IMR-90 (cell line): Measurements from ENCODE around the gene ARHGEF1.

ENCODE experiments used
- MAZ ChIP-seq: IDR thresholded peaks from 2 replicates; pipeline ENCODE4 v1.6.1; 2012; ENCODE audit warnings: low read depth, mild to moderate bottlenecking, low read length, improper control_type of control experiment, moderate library complexity, borderline replicate concordance
- MXI1 ChIP-seq: IDR thresholded peaks from 2 replicates; pipeline ENCODE4 v1.6.1; 2012; ENCODE audit warnings: low read depth, mild to moderate bottlenecking, low read length, moderate library complexity, borderline replicate concordance
- POLR2A ChIP-seq: IDR thresholded peaks from 2 replicates; pipeline ENCODE4 v1.6.1; 2012; ENCODE audit warnings: mild to moderate bottlenecking, low read depth, low read length
- RAD21 ChIP-seq: IDR thresholded peaks from 2 replicates; pipeline ENCODE4 v1.6.1; 2012; ENCODE audit warnings: low read length, improper control_type of control experiment
- SMC3 ChIP-seq: fragments of 150-350 bp; IDR thresholded peaks from 2 replicates; pipeline ENCODE4 v1.6.1; 2016; ENCODE audit warnings: low read depth, mild to moderate bottlenecking, antibody characterized with exemption, low read length, moderate library complexity
- TF ChIP-seq, protein P1 (sequence below): conservative IDR thresholded peaks from 2 replicates; pipeline ENCODE4 v1.5.1; 2012; ENCODE audit warnings: mild to moderate bottlenecking, low read depth, low read length, improper control_type of control experiment
- TF ChIP-seq, protein P2 (sequence below): fragments of 150-350 bp; IDR thresholded peaks from 2 replicates; pipeline ENCODE4 v1.6.1; 2017; ENCODE audit warnings: mild to moderate bottlenecking, antibody characterized with exemption, low read length, low read depth
- TF ChIP-seq, protein P3 (sequence below): fragments of 150-350 bp; IDR thresholded peaks from 2 replicates; pipeline ENCODE4 v1.6.1; 2016; ENCODE audit warnings: low read depth, mild to moderate bottlenecking, low read length, moderate library complexity, borderline replicate concordance

DNA sequence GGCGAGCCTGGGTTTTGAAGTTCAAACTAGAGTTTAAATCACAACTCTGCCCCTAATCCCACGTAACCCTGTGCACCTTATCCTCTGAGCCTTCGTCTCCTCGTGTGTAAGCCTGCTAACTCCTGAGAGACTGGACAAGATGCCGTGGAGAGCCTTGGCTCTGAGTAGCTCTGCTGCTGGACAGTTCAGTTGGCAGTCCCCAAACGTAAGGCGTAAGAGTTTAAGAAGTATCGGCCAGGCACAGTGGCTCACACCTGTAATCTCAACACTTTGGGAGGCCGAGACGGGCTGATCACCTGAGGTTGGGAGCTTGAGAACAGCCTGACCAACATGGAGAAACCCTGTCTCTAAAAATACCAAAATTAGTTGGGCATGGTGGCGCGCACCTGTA is 10.6 kb upstream of the ARHGEF1 start:
- TF ChIP-seq, protein P1, sequence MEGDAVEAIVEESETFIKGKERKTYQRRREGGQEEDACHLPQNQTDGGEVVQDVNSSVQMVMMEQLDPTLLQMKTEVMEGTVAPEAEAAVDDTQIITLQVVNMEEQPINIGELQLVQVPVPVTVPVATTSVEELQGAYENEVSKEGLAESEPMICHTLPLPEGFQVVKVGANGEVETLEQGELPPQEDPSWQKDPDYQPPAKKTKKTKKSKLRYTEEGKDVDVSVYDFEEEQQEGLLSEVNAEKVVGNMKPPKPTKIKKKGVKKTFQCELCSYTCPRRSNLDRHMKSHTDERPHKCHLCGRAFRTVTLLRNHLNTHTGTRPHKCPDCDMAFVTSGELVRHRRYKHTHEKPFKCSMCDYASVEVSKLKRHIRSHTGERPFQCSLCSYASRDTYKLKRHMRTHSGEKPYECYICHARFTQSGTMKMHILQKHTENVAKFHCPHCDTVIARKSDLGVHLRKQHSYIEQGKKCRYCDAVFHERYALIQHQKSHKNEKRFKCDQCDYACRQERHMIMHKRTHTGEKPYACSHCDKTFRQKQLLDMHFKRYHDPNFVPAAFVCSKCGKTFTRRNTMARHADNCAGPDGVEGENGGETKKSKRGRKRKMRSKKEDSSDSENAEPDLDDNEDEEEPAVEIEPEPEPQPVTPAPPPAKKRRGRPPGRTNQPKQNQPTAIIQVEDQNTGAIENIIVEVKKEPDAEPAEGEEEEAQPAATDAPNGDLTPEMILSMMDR = no peak
- no peak for TF ChIP-seq POLR2A
- TF ChIP-seq RAD21 = no peak
- TF ChIP-seq MXI1 = no peak
- TF ChIP-seq, protein P2, sequence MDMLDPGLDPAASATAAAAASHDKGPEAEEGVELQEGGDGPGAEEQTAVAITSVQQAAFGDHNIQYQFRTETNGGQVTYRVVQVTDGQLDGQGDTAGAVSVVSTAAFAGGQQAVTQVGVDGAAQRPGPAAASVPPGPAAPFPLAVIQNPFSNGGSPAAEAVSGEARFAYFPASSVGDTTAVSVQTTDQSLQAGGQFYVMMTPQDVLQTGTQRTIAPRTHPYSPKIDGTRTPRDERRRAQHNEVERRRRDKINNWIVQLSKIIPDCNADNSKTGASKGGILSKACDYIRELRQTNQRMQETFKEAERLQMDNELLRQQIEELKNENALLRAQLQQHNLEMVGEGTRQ = no peak
- TF ChIP-seq SMC3 = no peak
- TF ChIP-seq, protein P3, sequence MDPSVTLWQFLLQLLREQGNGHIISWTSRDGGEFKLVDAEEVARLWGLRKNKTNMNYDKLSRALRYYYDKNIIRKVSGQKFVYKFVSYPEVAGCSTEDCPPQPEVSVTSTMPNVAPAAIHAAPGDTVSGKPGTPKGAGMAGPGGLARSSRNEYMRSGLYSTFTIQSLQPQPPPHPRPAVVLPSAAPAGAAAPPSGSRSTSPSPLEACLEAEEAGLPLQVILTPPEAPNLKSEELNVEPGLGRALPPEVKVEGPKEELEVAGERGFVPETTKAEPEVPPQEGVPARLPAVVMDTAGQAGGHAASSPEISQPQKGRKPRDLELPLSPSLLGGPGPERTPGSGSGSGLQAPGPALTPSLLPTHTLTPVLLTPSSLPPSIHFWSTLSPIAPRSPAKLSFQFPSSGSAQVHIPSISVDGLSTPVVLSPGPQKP = no peak
- no peak for TF ChIP-seq MAZ
